HCT116 (cell line): ENCODE data around the gene SLC25A4. TPM values are rescaled to one million over a fixed set of nuclear protein-coding genes. Genes with fewer than 3 reads are reported as not detected.

Experiments used
- ATAC-seq: fragments of 200-7000 bp; cut with Tn5 transposase; 2 replicates; pipeline ENCODE4 v1.9.1; 2020; ENCODE audit warnings: mild to moderate bottlenecking, moderate library complexity
- Bru-seq: library from RNA; stranded (reverse); fragments of 400-500 nt; gene quantifications from one replicate; lab custom pipeline; 2021; lab: Mats Ljungman, UMichigan
- BruChase-seq, 2 experiments: library from RNA; stranded (reverse); fragments of 400-500 nt; gene quantifications; one replicate each; lab custom pipeline; 2021; lab: Mats Ljungman, UMichigan
- BruUV-seq: library from RNA; stranded (reverse); fragments of 400-500 nt; replicated peaks from 2 replicates; lab custom pipeline; 2021; lab: Mats Ljungman, UMichigan
- CTCF ChIA-PET: fragments of 300-600 bp; sonication (Branson Sonifier 250); formaldehyde crosslinking; loops from one replicate; lab custom pipeline; 2021; ENCODE audit warnings: antibody characterized with exemption; lab: Charles Lee
- POLR2A ChIA-PET: fragments of 300-600, 350-600 bp; sonication (Branson Sonifier 250); formaldehyde crosslinking; loops from one replicate; lab custom pipeline; 2021; ENCODE audit warnings: antibody characterized with exemption; lab: Charles Lee
- RAD21 ChIA-PET, 2 experiments: fragments of 300-600 bp; sonication (Branson Sonifier 250); formaldehyde crosslinking; loops; one replicate each; lab custom pipeline; 2023; ENCODE audit warnings: low total read pairs in 2 of 2; ENCODE audit not compliant: uncharacterized antibody in 2 of 2, unreplicated experiment in 2 of 2, low non-redundant PET in 1 of 2; lab: Charles Lee
- DNase-seq: peaks from one replicate; pipeline ENCODE4 v3.0.0-alpha.2; 2010; ENCODE audit warnings: low read depth, low spot score
- H2AFZ ChIP-seq: fragments of 200-600 bp; shearing (Covaris generic), sonication (generic); 2 replicates; pipeline ENCODE4 v1.6.1; 2017; ENCODE audit warnings: low read depth, mixed run types, mixed read lengths, antibody characterized with exemption, low read length; ENCODE audit not compliant: poor library complexity, severe bottlenecking
- H3K27ac ChIP-seq: 2 replicates; pipeline ENCODE4 v1.5.1; 2012; ENCODE audit warnings: low read depth, low read length
- H3K27me3 ChIP-seq: fragments of 200-600 bp; sonication (generic); 2 replicates; pipeline ENCODE4 v1.6.1; 2016; ENCODE audit warnings: mixed run types, low read length, mixed read lengths; ENCODE audit not compliant: insufficient read depth
- H3K36me3 ChIP-seq, 2 experiments: fragments of 200-500 bp in 1 of 2; fragments of 200-600 bp in 1 of 2; sonication (Bioruptor generic) in 1 of 2; sonication (generic) in 1 of 2; 2 replicates each; pipeline versions ENCODE4 v1.5.1 to v1.6.1; 2014 to 2016; ENCODE audit warnings: low read length in 2 of 2, inconsistent platforms in 1 of 2, mixed read lengths in 1 of 2, mixed run types in 1 of 2; ENCODE audit not compliant: insufficient read depth in 2 of 2, control insufficient read depth in 1 of 2
- H3K4me1 ChIP-seq, 2 experiments: fragments of 200-600 bp in 1 of 2; sonication (generic) in 1 of 2; 2 replicates each; pipeline versions ENCODE4 v1.5.1 to v1.6.1; 2012 to 2017; ENCODE audit warnings: low read length in 2 of 2, inconsistent platforms in 1 of 2, mild to moderate bottlenecking in 1 of 2, mixed read lengths in 1 of 2, mixed run types in 1 of 2, moderate library complexity in 1 of 2; ENCODE audit not compliant: insufficient read depth in 2 of 2, control insufficient read depth in 1 of 2
- H3K4me2 ChIP-seq: fragments of 200-600 bp; sonication (generic); 2 replicates; pipeline ENCODE4 v1.6.1; 2017; ENCODE audit warnings: mixed run types, low read length, mixed read lengths
- H3K4me3 ChIP-seq, 2 experiments: fragments of 200-600 bp in 1 of 2; sonication (generic) in 1 of 2; replicated peaks in 1 of 2; 2 replicates each; pipeline ENCODE4 v1.5.1; 2011 to 2016; ENCODE audit warnings: low read length in 2 of 2, control low read depth in 1 of 2, low read depth in 1 of 2, mild to moderate bottlenecking in 1 of 2, mixed read lengths in 1 of 2, mixed run types in 1 of 2
- H3K79me2 ChIP-seq: fragments of 200-600 bp; sonication (generic); 2 replicates; pipeline ENCODE4 v1.6.1; 2017; ENCODE audit warnings: mild to moderate bottlenecking, mixed run types, low read length, moderate library complexity, mixed read lengths; ENCODE audit not compliant: insufficient read depth
- H3K9ac ChIP-seq: fragments of 200-600 bp; sonication (generic); 2 replicates; pipeline ENCODE4 v1.6.1; 2016; ENCODE audit warnings: low read length, mixed read lengths
- H3K9me2 ChIP-seq: fragments of 200-600 bp; sonication (generic), shearing (Covaris generic); 2 replicates; pipeline ENCODE4 v1.6.1; 2017; ENCODE audit warnings: mixed run types, mild to moderate bottlenecking, moderate library complexity; ENCODE audit not compliant: insufficient read depth
- H3K9me3 ChIP-seq, 2 experiments: fragments of 200-500 bp in 1 of 2; fragments of 200-600 bp in 1 of 2; sonication (Bioruptor generic) in 1 of 2; sonication (generic) in 1 of 2; 2 replicates each; pipeline ENCODE4 v1.6.1; 2014 to 2017; ENCODE audit warnings: low read length in 2 of 2, mixed read lengths in 2 of 2, inconsistent platforms in 1 of 2, low read depth in 1 of 2, mild to moderate bottlenecking in 1 of 2, mixed run types in 1 of 2, moderate library complexity in 1 of 2; ENCODE audit not compliant: control insufficient read depth in 1 of 2, insufficient read depth in 1 of 2
- H4K20me1 ChIP-seq: fragments of 200-600 bp; sonication (generic), shearing (Covaris generic); 2 replicates; pipeline ENCODE4 v1.6.1; 2017; ENCODE audit warnings: mixed run types, mild to moderate bottlenecking, moderate library complexity; ENCODE audit not compliant: insufficient read depth
- CBX3 ChIP-seq: IDR thresholded peaks from 2 replicates; pipeline ENCODE4 v1.6.1; 2012; ENCODE audit warnings: low read depth
- CTCF ChIP-seq, 3 experiments: fragments of 200-600 bp in 1 of 3; sonication (generic) in 1 of 3; IDR thresholded peaks in 2 of 3; conservative IDR thresholded peaks in 1 of 3; 2 replicates each; pipeline ENCODE4 v1.5.1; 2012 to 2017; ENCODE audit warnings: low read depth in 2 of 3, low read length in 2 of 3, antibody characterized with exemption in 1 of 3, borderline replicate concordance in 1 of 3, control low read depth in 1 of 3, mild to moderate bottlenecking in 1 of 3, mixed read lengths in 1 of 3, mixed run types in 1 of 3, moderate library complexity in 1 of 3; ENCODE audit not compliant: insufficient read depth in 1 of 3
- EGR1 ChIP-seq: IDR thresholded peaks from 2 replicates; pipeline ENCODE4 v1.6.1; 2012; ENCODE audit warnings: low read depth
- ELF1 ChIP-seq: IDR thresholded peaks from 2 replicates; pipeline ENCODE4 v1.6.1; 2012; ENCODE audit warnings: low read depth, borderline replicate concordance
- EZH2phosphoT487 ChIP-seq: fragments of 200-600 bp; IDR thresholded peaks from 2 replicates; pipeline ENCODE4 v1.6.1; 2018; ENCODE audit warnings: antibody characterized with exemption, borderline replicate concordance
- MAX ChIP-seq: IDR thresholded peaks from 2 replicates; pipeline ENCODE4 v1.6.1; 2012
- POLR2A ChIP-seq: IDR thresholded peaks from 2 replicates; pipeline ENCODE4 v1.7.0; 2011; ENCODE audit warnings: borderline replicate concordance; ENCODE audit not compliant: insufficient read depth, insufficient read length; ENCODE audit errors: extremely low read depth
- POLR2AphosphoS5 ChIP-seq: IDR thresholded peaks from 2 replicates; pipeline ENCODE4 v1.6.1; 2011; ENCODE audit warnings: mild to moderate bottlenecking, low read depth, low read length, moderate library complexity
- REST ChIP-seq: IDR thresholded peaks from 2 replicates; pipeline ENCODE4 v1.6.1; 2012; ENCODE audit warnings: low read depth
- SIN3A ChIP-seq: IDR thresholded peaks from 2 replicates; pipeline ENCODE4 v1.6.1; 2012; ENCODE audit warnings: low read depth
- SP1 ChIP-seq: IDR thresholded peaks from 2 replicates; pipeline ENCODE4 v1.6.1; 2012; ENCODE audit warnings: low read depth
- SRF ChIP-seq: IDR thresholded peaks from 2 replicates; pipeline ENCODE4 v1.6.1; 2012; ENCODE audit warnings: low read depth
- TCF7L2 ChIP-seq: IDR thresholded peaks from 2 replicates; pipeline ENCODE4 v1.7.0; 2011; ENCODE audit warnings: borderline replicate concordance, inconsistent platforms; ENCODE audit not compliant: insufficient read depth, insufficient read length; ENCODE audit errors: extremely low read depth
- ZBTB33 ChIP-seq: IDR thresholded peaks from 2 replicates; pipeline ENCODE4 v1.6.1; 2011; ENCODE audit warnings: mild to moderate bottlenecking, low read length, moderate library complexity; ENCODE audit not compliant: insufficient replicate concordance; ENCODE audit errors: extremely low read depth
- ZFX ChIP-seq: fragments of 450-650 bp; IDR thresholded peaks from 2 replicates; pipeline ENCODE4 v1.6.1; 2017
- ZNF274 ChIP-seq: fragments of 200-500 bp; sonication (Bioruptor generic); IDR thresholded peaks from 2 replicates; pipeline ENCODE4 v1.6.1; 2014; ENCODE audit warnings: mild to moderate bottlenecking, low read depth, low read length, inconsistent platforms
- intact Hi-C: fragments of 100-400 bp; cut with micrococcal nuclease; formaldehyde crosslinking; loops from 2 replicates; pipeline ENCODE4 v1.10.0; 2022
- long read RNA-seq: library from polyadenylated mRNA; unstranded; transcript quantifications from one replicate; pipeline ENCODE4 v2.0.0, GENCODE V29; 2021; ENCODE audit not compliant: unreplicated experiment
- polyA plus RNA-seq: library from polyadenylated mRNA; unstranded; fragments of >200 nt; gene quantifications from 2 replicates; pipeline ENCODE4 v1.2.1, GENCODE V29; 2012; ENCODE audit warnings: missing spikeins
- total RNA-seq: library from RNA; stranded (reverse); gene quantifications from one replicate; pipeline ENCODE4 v1.2.1, GENCODE V29; 2021; ENCODE audit not compliant: unreplicated experiment

The SLC25A4 gene
- 27.9 TPM for total RNA-seq
- polyA plus RNA-seq, result 29.4 and 34.0 TPM in 2 replicates
- percentile 63 among the genes with signal in this experiment for Bru-seq, nascent RNA
- BruChase-seq, experiment 1, labeled RNA remaining after a 6-hour chase, result percentile 74 among the genes with signal in this experiment
- percentile 66 among the genes with signal in this experiment for BruChase-seq, experiment 2, labeled RNA remaining after a 2-hour chase
- long read RNA-seq, full-length matches to known transcripts, result 173 of 202 reads
- long read RNA-seq, partial matches to known transcripts, result 2 of 202 reads
- long read RNA-seq, other reads (novel, unspliced or antisense), result 27 of 202 reads

GRCh38 chr4:185142912-185143600 is at the start of gene SLC25A4:
TSS of gene SLC25A4 (plus strand) at chr4:185143266. CDS start at chr4:185143373, 107 bp downstream.
- intact Hi-C loops, result no loop called here
- BruUV-seq, result no TSS peak
- ChIA-PET RAD21 (interaction anchor here in 1 of 2 experiments (1.1 kb wide), 1 partner anchor 163 kb away, joined by 3 read pairs; no protein-coding TSS in a partner anchor), POLR2A (interaction anchor here (0.8 to 2.5 kb wide), 8 partner anchors 9 to 288 kb away, joined by 3 to 11 read pairs (median 4); no protein-coding TSS in a partner anchor), CTCF (interaction anchor here (0.8 to 1.9 kb wide), 6 partner anchors 9 to 138 kb away, joined by 3 to 14 read pairs (median 4); no protein-coding TSS in a partner anchor)
- H4K20me1 ChIP-seq, result no peaks in the 10 kb centered on the region
- no peaks in the 10 kb centered on the region for H3K27me3 ChIP-seq
- H3K4me2 ChIP-seq, result peak within 1 kb of the TSS; percentile 88
- H3K79me2 ChIP-seq, result no peaks in the 10 kb centered on the region
- DNase-seq (peak; percentile 28), ATAC-seq (peak; percentile 94)
- peak within 1 kb of the TSS; percentile 61 for H3K9ac ChIP-seq
- peak within 1 kb of the TSS; percentile 40 for H2AFZ ChIP-seq
- H3K9me2 ChIP-seq, result no peaks in the 10 kb centered on the region
- peaks cover 4 to 15% of the 10 kb centered on the region in 2 experiments; a peak in 3 of 4 replicates for H3K4me1 ChIP-seq
- H3K9me3 ChIP-seq, result no peaks in the 10 kb centered on the region
- H3K4me3 ChIP-seq, result peak within 1 kb of the TSS; percentile 58 to 70
- H3K27ac ChIP-seq, result peak within 1 kb of the TSS; percentile 42; the same call in 1 of the 2 replicates
- H3K36me3 ChIP-seq, result no peaks in the 10 kb centered on the region
- peak; percentile 86 for TF ChIP-seq EGR1
- peak; percentile 40 for TF ChIP-seq MAX
- peak; percentile 96 for TF ChIP-seq POLR2AphosphoS5
- TF ChIP-seq ZBTB33, result peak; percentile 97
- TF ChIP-seq REST, result no peak
- TF ChIP-seq ZFX, result peak; percentile 78
- TF ChIP-seq CBX3, result peak; percentile 39; the same call in 1 of the 2 replicates
- TF ChIP-seq SP1, result peak; percentile 59
- peak in 2 of 3 experiments; percentile 27 to 47; a peak in 3 of 6 replicates for TF ChIP-seq CTCF (IDR thresholded peaks at IDR 0.05 in 2 of 3, conservative IDR thresholded peaks at IDR 0.05 in 1 of 3; ENCODE audit: borderline replicate concordance in 1 of 3, insufficient read depth in 1 of 3, low read depth in 2 of 3, low read length in 2 of 3)
- no peak for TF ChIP-seq SRF
- TF ChIP-seq ELF1, result 0 out of 2 replicates have a peak, but pooled peaks have one; percentile 22
- no peak for TF ChIP-seq EZH2phosphoT487
- peak; percentile 96 for TF ChIP-seq POLR2A
- no peak for TF ChIP-seq ZNF274
- no peak for TF ChIP-seq SIN3A
- TF ChIP-seq TCF7L2, result peak; percentile 40
